Measurements from ENCODE around the gene ATE1.

ATE1 gene

GRCh38 chr10:121836171-121836570 is 91.7 kb downstream of the ATE1 start:
- no peak for DNase-seq (ENCODE audit: low read depth)
- no peak for TF ChIP-seq CTCF (IDR thresholded peaks at IDR 0.05; ENCODE audit: control insufficient read depth, insufficient read depth, low read depth, low read length, missing control alignments)
- no peak overlapping the region for H3K4me3 ChIP-seq (ENCODE audit: control insufficient read depth, low read depth, low read length)

GRCh38 chr10:121835376-121835775 is 92.5 kb downstream of the ATE1 start:
- no peak for DNase-seq (ENCODE audit: low read depth)
- no peak for TF ChIP-seq CTCF (IDR thresholded peaks at IDR 0.05; ENCODE audit: control insufficient read depth, insufficient read depth, low read depth, low read length, missing control alignments)
- no peak overlapping the region for H3K4me3 ChIP-seq (ENCODE audit: control insufficient read depth, low read depth, low read length)

DNA sequence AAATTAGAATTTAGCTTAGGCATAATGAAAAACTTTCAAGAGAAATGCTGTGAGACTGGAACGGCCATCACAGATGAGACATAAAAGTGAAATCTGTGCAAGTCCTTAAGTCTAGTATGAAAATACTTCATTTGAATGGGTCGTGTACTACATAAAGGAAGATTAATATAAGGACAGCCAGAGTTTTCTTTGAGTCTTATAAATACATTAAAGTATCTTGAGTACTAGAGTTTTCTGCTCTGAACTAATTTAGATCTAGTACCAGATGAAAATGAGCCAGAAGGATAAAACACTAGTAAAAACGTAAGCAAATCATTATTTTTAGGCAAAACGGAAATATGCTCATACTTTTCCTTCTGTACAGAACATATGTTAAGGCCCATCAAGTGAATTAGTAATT is 93.1 kb downstream of the ATE1 start:
- TF ChIP-seq CTCF (IDR thresholded peaks at IDR 0.05; ENCODE audit: control insufficient read depth, insufficient read depth, low read depth, low read length, missing control alignments) = no peak
- no peak for DNase-seq (ENCODE audit: low read depth)
- no peak overlapping the region for H3K4me3 ChIP-seq (ENCODE audit: control insufficient read depth, low read depth, low read length)

- no peak overlapping the region for H3K4me3 ChIP-seq (ENCODE audit: control insufficient read depth, low read depth, low read length)
- no peak for TF ChIP-seq CTCF (IDR thresholded peaks at IDR 0.05; ENCODE audit: control insufficient read depth, insufficient read depth, low read depth, low read length, missing control alignments)
- no peak for DNase-seq (ENCODE audit: low read depth)
Observed at GRCh38 chr10:121833387-121833786, 94.4 kb downstream of the ATE1 start.

- H3K4me3 ChIP-seq (ENCODE audit: control insufficient read depth, low read depth, low read length) = no peak overlapping the region
- TF ChIP-seq CTCF (IDR thresholded peaks at IDR 0.05; ENCODE audit: control insufficient read depth, insufficient read depth, low read depth, low read length, missing control alignments) = no peak
- DNase-seq (ENCODE audit: low read depth) = no peak
Observed at GRCh38 chr10:121832647-121833046, 95.2 kb downstream of the ATE1 start.

DNA sequence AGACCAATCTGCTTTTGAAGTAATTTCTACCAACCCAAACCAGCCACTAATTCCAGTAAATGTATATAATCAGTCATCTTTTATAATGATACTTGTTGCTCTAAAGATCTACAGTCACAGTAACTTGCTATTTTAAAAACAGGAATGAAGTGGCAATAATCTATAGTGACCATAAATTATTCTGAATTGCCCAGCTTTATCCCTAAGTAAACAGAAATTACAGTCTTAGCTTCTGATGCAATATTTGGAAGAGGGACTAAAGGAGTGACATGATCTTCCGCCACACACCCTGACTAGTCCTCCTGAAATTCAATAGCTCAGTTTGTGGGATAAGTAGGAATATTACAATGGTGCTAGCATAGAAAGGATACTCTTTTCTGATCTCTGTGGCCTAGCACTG is 96.1 kb downstream of the ATE1 start:
- no peak for DNase-seq (ENCODE audit: low read depth)
- TF ChIP-seq CTCF (IDR thresholded peaks at IDR 0.05; ENCODE audit: control insufficient read depth, insufficient read depth, low read depth, low read length, missing control alignments) = no peak

DNA sequence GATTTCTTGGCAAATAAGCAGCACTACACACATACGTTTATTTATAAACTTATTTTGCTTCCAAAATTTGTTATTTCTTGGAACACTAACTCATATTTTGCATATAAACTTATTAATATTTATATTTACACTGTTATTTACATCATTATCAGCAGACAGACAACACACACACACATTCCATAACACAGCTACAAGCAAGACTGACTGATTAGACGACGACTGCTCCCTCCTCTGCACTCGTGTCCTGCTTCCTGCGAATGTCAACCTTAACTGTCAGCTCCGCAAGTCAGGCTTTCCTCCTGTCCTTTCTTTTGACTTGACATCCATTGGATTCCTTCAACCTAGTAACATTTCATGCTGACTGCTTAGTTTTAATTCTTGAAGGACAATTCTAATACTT is 96.6 kb downstream of the ATE1 start:
- no peak for DNase-seq (ENCODE audit: low read depth)
- no peak overlapping the region for H3K4me3 ChIP-seq (ENCODE audit: control insufficient read depth, low read depth, low read length)
- no peak for TF ChIP-seq CTCF (IDR thresholded peaks at IDR 0.05; ENCODE audit: control insufficient read depth, insufficient read depth, low read depth, low read length, missing control alignments)

More for the DNA sequence above, 96.1 kb downstream of the ATE1 start:
- H3K4me3 ChIP-seq (ENCODE audit: control insufficient read depth, low read depth, low read length) = no peak overlapping the region

All from AG09309 (cell line).